Activated CD4-positive, alpha-beta T cell treated with anti-CD3 and anti-CD28 coated beads, Interleukin-2, Interleukin-4, amounts not matched to agents 100 ng/mL and 50 ng/mL, durations not matched to agents 16 hours and 8 hours (primary cell): ENCODE data around the gene TAL2.

Source experiments
- DNase-seq: peaks from one replicate; pipeline ENCODE4 v3.0.0-alpha.2; 2020; ENCODE audit warnings: low spot score

Gene TAL2

DNA sequence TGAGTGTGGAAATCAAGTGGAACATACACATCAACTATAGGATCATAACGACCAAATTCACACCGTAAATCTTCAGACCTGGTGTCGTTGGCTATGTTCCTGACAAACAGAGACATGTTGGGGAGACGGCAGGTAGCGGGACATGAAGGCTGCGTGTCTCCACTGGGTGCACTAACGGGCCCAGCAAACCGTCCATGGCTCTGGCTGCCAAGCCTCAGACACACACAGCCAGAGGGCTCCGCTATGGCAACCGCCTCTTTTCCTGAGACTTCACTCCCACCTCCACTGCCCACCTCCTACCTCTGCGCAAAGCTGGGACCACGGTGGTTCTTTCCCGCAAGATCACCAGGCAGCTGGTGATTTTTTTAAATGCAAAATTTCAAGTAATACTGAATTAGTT, 48.4 kb downstream of the TAL2 start:
- no peak for DNase-seq

DNA sequence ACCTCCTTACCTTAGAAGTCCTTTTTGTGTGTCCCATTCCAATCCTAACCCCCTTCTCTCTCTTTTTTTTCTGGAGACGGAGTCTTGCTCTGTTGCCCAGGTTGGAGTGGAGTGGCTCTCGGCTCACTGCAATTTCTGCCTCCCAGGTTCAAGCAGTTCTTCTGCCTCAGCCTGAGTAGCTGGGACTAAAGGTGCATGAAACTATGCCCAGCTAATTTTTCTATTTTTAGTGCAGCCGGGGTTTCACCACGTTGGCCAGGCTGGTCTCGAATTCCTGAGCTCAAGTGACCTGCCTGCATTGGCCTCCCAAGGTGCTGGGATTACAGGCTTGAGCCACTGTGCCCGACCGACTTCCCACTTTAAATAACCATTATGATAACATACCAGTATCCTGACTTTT, 49.6 kb downstream of the TAL2 start:
- no peak for DNase-seq

DNA sequence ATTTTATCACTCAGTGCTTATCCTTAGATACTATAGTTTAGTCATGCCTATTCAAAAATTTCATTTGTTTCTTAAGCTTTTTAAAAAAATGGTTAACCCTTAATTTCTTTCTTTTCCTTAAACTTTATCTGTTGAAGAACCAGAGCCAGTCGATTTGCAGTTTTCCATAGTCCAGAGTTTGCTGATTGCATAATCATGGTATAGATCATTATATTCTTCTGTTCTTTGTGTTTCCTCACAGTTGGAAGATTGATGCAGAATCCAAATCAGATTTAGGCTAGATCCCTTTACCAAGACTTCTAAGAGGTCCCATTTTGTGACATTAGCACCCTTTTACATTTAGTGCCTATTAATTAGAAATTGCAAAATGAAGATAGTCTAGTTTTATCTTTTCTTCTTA, 50.0 kb downstream of the TAL2 start:
- DNase-seq, result no peak
